AG04449 (cell line): ENCODE data around the gene PLXNA4.

Experiments
- CTCF ChIA-PET: fragments of 350-600 bp; formaldehyde crosslinking; extraction: SDS; loops from one replicate; lab custom pipeline; 2021; ENCODE audit warnings: antibody characterized with exemption; lab: Yijun Ruan, JAX
- POLR2A ChIA-PET: fragments of 400-600, 350-600 bp; formaldehyde crosslinking; extraction: SDS; loops from one replicate; lab custom pipeline; 2020; ENCODE audit warnings: antibody characterized with exemption, inconsistent platforms; lab: Yijun Ruan, JAX
- DNase-seq: peaks from one replicate; pipeline ENCODE4 v3.0.0-alpha.2; 2010; ENCODE audit warnings: low read depth, low spot score
- H3K4me3 ChIP-seq: 2 replicates; pipeline ENCODE4 v1.5.1; 2011; ENCODE audit warnings: low read depth, mild to moderate bottlenecking, control low read depth, low read length
- TF ChIP-seq, protein P1 (sequence below): IDR thresholded peaks from one replicate; pipeline ENCODE4 v1.5.1; 2011; ENCODE audit warnings: mild to moderate bottlenecking, moderate library complexity, low read length, control low read depth, inconsistent platforms; ENCODE audit not compliant: insufficient read depth; ENCODE audit errors: missing control alignments

The PLXNA4 gene

DNA sequence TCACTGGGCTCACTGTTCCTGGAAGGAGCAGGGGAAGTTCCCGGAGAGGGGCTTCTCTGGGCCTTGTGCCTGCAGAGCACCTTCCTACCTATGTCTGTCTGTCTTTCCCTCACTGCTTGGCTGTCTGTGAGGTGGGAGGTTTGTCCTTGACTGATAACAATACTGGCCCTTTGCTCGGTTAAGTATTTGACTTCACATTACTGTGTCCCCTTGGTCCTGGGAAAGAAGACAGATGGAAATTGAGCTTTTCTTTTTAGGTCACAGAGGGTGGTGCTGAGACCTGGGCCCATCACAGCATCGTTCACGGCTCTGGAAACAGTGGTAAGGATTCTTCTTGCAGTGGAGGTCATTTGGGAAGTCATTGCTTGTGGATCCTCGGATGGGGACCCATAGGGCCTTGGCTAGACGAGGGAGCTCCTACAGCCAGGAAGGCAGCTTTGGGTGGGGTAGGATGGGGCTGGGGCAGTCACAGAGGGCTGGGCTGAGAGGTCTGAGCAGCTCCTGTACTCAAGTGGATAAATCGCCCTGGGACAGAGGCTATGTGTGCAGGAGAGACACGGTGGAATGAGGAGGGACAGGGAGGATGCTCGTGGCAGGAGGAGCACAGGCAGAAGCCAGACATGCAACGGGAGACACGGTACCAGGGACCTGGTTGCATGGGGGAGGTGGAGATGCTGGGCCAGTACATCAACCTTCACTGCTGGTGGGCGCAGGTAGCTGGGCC lies 450.2 kb downstream of the PLXNA4 start:
- ChIA-PET POLR2A (no interaction called here), CTCF (no interaction called here)
- TF ChIP-seq, protein P1, sequence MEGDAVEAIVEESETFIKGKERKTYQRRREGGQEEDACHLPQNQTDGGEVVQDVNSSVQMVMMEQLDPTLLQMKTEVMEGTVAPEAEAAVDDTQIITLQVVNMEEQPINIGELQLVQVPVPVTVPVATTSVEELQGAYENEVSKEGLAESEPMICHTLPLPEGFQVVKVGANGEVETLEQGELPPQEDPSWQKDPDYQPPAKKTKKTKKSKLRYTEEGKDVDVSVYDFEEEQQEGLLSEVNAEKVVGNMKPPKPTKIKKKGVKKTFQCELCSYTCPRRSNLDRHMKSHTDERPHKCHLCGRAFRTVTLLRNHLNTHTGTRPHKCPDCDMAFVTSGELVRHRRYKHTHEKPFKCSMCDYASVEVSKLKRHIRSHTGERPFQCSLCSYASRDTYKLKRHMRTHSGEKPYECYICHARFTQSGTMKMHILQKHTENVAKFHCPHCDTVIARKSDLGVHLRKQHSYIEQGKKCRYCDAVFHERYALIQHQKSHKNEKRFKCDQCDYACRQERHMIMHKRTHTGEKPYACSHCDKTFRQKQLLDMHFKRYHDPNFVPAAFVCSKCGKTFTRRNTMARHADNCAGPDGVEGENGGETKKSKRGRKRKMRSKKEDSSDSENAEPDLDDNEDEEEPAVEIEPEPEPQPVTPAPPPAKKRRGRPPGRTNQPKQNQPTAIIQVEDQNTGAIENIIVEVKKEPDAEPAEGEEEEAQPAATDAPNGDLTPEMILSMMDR: no peak
- H3K4me3 ChIP-seq: no peak overlapping the region
- no peak for DNase-seq

DNA sequence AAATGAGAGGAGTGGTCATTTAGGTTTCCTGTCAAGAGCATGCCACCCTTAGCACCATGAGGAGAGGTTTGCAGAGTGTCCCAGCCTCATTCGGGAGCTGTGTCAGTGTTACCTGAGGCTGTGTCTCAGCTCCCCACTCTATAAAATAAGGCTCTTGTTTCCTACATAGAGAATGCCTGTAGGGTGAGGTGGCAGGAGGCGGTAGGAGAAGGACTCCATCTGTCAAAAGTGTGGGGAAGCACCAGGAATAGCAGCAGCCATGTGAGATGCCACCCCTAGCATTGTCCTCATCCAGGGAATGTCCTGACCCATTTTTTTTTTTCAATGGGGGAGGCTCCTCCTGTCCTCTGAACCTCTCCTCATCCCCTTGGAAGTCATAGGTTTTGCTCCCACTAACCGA lies 451.2 kb downstream of the PLXNA4 start:
- ChIA-PET POLR2A (no interaction called here), CTCF (interaction anchor here (0.7 kb wide), 1 partner anchor 266 kb away, joined by 3 read pairs; no protein-coding TSS in a partner anchor)
- TF ChIP-seq, protein P1: no peak
- DNase-seq: no peak
- H3K4me3 ChIP-seq: no peak overlapping the region

DNA sequence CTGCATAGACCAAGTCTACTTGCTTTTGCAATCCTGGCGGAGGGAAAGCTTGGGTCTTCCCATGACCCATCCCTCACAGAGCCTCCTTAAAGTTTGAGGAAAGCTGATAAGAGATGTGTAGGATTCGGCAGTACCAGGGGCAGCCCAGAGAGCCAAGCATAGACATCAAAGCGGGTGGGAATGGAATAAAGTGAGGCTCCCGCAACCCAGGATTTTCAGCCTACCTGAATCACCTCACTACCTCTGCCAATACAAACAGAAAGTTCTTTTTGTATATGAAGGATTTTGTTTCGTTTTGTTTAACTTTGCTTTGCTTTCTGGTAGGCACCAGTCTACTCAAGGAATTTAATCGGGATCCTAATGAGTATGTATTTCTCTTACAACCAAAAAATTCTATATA lies 451.7 kb downstream of the PLXNA4 start:
- no peak for DNase-seq
- ChIA-PET POLR2A (no interaction called here), CTCF (interaction anchor here (0.7 kb wide), 1 partner anchor 266 kb away, joined by 3 read pairs; no protein-coding TSS in a partner anchor)
- TF ChIP-seq, protein P1: no peak
- H3K4me3 ChIP-seq: no peak overlapping the region

DNA sequence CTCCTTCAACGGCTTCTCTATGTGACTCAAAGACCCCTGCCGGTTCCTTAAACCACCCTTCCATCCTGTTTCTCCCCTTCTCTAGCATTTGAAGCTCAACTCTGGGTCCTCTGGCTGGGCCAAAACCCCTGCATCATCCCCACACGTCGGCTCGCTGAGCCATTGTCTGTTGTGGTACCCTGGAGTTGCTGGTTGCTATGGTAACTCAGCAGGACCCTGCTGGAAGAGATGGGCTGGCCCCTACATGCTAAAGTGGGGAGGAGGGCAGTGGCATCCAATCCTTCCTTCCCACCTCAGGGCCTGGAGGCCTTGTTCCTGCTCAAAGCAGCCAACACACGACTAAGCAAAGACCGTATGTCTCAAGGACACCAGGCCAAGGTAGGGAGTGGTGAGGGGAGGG lies 452.5 kb downstream of the PLXNA4 start:
- no peak for DNase-seq
- H3K4me3 ChIP-seq: no peak overlapping the region
- TF ChIP-seq, protein P1: no peak
- ChIA-PET CTCF (interaction anchor here (1.0 kb wide), 1 partner anchor 10 kb away, joined by 3 read pairs; no protein-coding TSS in a partner anchor), POLR2A (no interaction called here)

DNA sequence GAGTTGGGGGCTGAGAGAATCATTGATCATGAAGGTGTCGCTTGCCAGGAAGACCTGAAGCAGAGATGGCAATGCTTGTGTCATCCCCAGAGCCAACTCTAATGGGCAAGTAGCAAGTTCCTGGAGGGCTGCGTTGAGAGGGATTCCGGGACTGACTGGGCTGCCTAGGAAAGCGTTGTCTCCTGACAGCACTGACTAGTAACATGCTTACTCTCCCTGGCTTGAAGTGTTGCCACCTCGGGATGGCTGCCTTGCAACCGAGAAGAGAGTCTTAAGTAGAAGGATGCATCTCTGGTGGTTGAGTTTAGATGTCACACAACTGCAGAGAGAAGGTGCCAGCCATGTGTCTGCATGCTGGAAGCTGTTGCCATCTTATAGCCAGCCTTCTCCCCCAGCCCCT lies 453.4 kb downstream of the PLXNA4 start:
- TF ChIP-seq, protein P1: no peak
- H3K4me3 ChIP-seq: no peak overlapping the region
- no peak for DNase-seq
- ChIA-PET POLR2A (no interaction called here), CTCF (interaction anchor here (1.0 kb wide), 1 partner anchor 9 kb away, joined by 3 read pairs; no protein-coding TSS in a partner anchor)

DNA sequence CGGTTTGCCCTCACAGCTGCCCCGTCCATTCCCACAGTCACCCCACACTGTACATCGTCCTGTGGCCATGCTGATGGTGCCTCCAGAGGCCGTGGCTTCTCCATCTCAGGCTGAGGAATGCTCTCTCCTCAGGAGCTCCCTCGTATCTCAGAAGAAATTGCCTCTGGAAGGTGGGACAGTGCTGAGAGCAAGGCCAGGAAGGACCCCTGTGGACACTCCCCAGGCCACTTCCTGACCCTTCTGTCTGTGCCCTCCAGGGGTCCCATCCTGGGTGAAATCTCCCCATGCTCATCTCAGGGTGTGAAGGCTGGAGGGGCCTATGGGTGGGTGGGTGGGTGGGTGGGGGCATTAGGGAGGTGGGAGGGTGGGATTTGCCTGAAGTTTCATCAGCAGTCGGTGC lies 454.3 kb downstream of the PLXNA4 start:
- no peak for DNase-seq
- ChIA-PET POLR2A (no interaction called here), CTCF (no interaction called here)
- H3K4me3 ChIP-seq: no peak overlapping the region
- TF ChIP-seq, protein P1: no peak
